Natural killer cell (primary cell): ENCODE results near the gene PKP4. TPM values are rescaled to one million over a fixed set of nuclear protein-coding genes. Genes with fewer than 3 reads are reported as not detected.
A peak's percentile ranks its signal among the peaks of the same experiment; 100 is the strongest.

Experiments
- ATAC-seq, 3 donors: fragments of 150-1000 bp in 2 of 3; fragments of 200-7000 bp in 1 of 3; cut with Tn5 transposase; 1 replicate in 1 of 3; 2 replicates in 2 of 3; pipeline ENCODE4 v1.10.0; 2021; ENCODE audit warnings: mild to moderate bottlenecking in 2 of 3, moderate library complexity in 2 of 3
- DNase-seq, 2 donors: peaks; one replicate each; pipeline versions ENCODE4 v3.0.0 to v3.0.0-alpha.2; 2013 to 2021; ENCODE audit warnings: mixed read lengths in 1 of 2
- H3K27ac ChIP-seq: one replicate; pipeline ENCODE4 v1.5.1; 2013; ENCODE audit warnings: mild to moderate bottlenecking, low read length
- H3K27me3 ChIP-seq: one replicate; pipeline ENCODE4 v1.6.1; 2013; ENCODE audit warnings: low read length; ENCODE audit not compliant: control insufficient read depth, insufficient read depth
- H3K36me3 ChIP-seq: one replicate; pipeline ENCODE4 v1.6.1; 2013; ENCODE audit warnings: low read length; ENCODE audit not compliant: control insufficient read depth, insufficient read depth
- H3K4me1 ChIP-seq: one replicate; pipeline ENCODE4 v1.6.1; 2013; ENCODE audit warnings: low read length; ENCODE audit not compliant: control insufficient read depth, insufficient read depth
- H3K4me3 ChIP-seq: one replicate; pipeline ENCODE4 v1.5.1; 2013; ENCODE audit warnings: low read length
- H3K9me3 ChIP-seq: one replicate; pipeline ENCODE4 v1.6.1; 2013; ENCODE audit warnings: low read length; ENCODE audit not compliant: control insufficient read depth, insufficient read depth
- H3K27ac Mint-ChIP-seq, 2 donors: one replicate each; pipeline ENCODE4 v1.8.0; 2022; ENCODE audit warnings: mild to moderate bottlenecking in 2 of 2, mixed read lengths in 2 of 2, moderate library complexity in 1 of 2
- H3K27me3 Mint-ChIP-seq, 2 donors: one replicate each; pipeline ENCODE4 v1.8.0; 2022; ENCODE audit warnings: low read depth in 2 of 2, mixed read lengths in 2 of 2
- H3K36me3 Mint-ChIP-seq: one replicate; pipeline ENCODE4 v1.8.0; 2022; ENCODE audit warnings: mixed read lengths
- H3K4me1 Mint-ChIP-seq, 2 donors: one replicate each; pipeline ENCODE4 v1.8.0; 2022; ENCODE audit warnings: mixed read lengths in 2 of 2
- H3K4me3 Mint-ChIP-seq: one replicate; pipeline ENCODE4 v1.8.0; 2022; ENCODE audit warnings: mild to moderate bottlenecking, moderate library complexity, mixed read lengths
- H3K9me3 Mint-ChIP-seq, 2 donors: one replicate each; pipeline ENCODE4 v1.8.0; 2022; ENCODE audit warnings: mixed read lengths in 2 of 2
- CTCF ChIP-seq: fragments of 200-600 bp; IDR thresholded peaks from one replicate; pipeline ENCODE4 v1.8.0; 2022; ENCODE audit warnings: antibody characterized with exemption
- WGBS: methylation state at CpG from one replicate; pipeline ENCODE4 v1.1.7; 2013; ENCODE audit warnings: missing lambda C conversion rate; ENCODE audit not compliant: insufficient coverage; 5-methylcytosine and 5-hydroxymethylcytosine counted together
- intact Hi-C: fragments of 100-400 bp; cut with micrococcal nuclease; formaldehyde crosslinking; loops from one replicate; pipeline ENCODE4 v1.14.2; 2022
- total RNA-seq, 4 donors: library from RNA; stranded (reverse); fragments of 120-200 nt in 1 of 4; gene quantifications; one replicate each; pipeline versions ENCODE4 v1.2.3 to v1.2.4, GENCODE V29; 2013 to 2022

Gene PKP4
- total RNA-seq, 3 donors from 2014 or later (not counting 1 experiment from before 2014, with no cell fraction given) = 5.9 to 8.4 (median 7.2) TPM

DNA sequence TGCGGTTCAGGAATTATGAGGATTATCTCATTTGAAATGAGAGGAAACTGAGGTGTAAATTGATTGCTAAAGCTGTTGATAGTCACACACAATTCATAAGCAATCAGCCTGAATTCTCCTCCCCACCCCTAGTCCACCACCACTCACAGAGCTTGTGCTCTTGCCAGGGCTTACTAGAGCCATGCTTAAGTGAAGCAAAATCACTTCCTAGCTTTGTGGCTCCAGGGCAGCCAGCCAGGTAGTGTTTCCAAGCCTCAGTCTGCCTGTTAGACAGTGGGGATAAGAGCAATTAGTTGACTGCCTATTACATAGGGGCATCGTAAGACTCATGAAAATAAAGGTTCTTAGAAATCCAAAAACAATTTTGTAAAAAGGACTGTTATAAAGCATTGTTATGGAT, 87.2 kb downstream of the PKP4 start:
- H3K9me3 Mint-ChIP-seq = no peaks in the 10 kb centered on the region
- intact Hi-C loops = no loop called here
- DNase-seq = no peak
- no peaks in the 10 kb centered on the region for H3K27me3 Mint-ChIP-seq
- no peaks in the 10 kb centered on the region for H3K36me3 ChIP-seq
- no peaks in the 10 kb centered on the region for H3K4me1 ChIP-seq
- 100% methylated on average over 1 of the region's 2 CpGs for WGBS
- no peak overlapping the region for H3K4me3 Mint-ChIP-seq
- no peak for TF ChIP-seq CTCF
- H3K4me3 ChIP-seq = no peak overlapping the region
- H3K27me3 ChIP-seq = no peaks in the 10 kb centered on the region
- H3K9me3 ChIP-seq = no peaks in the 10 kb centered on the region
- H3K4me1 Mint-ChIP-seq = peaks cover 7 to 8% of the 10 kb centered on the region in 2 donors
- no peak overlapping the region for H3K27ac Mint-ChIP-seq
- H3K36me3 Mint-ChIP-seq = no peaks in the 10 kb centered on the region
- no peak for ATAC-seq
- no peak overlapping the region for H3K27ac ChIP-seq

DNA sequence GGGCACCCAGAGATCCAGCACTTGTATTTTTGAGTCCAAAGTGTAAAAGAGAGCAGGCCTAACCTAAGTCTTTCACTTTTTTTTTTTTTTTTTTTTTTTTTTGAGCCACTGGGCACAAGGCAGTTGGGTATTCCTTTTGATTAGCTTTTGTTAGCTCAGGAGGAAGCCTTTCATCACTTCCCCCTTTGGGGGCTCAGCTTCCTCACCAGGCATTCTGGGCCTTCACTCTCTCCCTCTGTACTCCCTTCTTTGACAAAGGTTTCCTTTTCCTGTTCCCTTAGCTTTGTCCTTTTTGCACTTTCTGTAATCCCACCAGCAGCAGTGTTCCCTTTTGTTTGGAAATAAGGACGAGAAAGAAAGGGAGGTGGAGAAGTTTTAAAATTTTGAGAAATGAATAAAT, 88.2 kb downstream of the PKP4 start:
- 100% methylated on average over 1 of the region's 1 CpG for WGBS
- no peak for TF ChIP-seq CTCF
- Histone ChIP-seq H3K4me1 (no peaks in the 10 kb centered on the region), H3K4me3 (no peak overlapping the region), H3K36me3 (no peaks in the 10 kb centered on the region), H3K27ac (no peak overlapping the region), H3K9me3 (no peaks in the 10 kb centered on the region), H3K27me3 (no peaks in the 10 kb centered on the region)
- Mint-ChIP-seq H3K27me3 (no peaks in the 10 kb centered on the region), H3K4me1 (peaks cover 7 to 8% of the 10 kb centered on the region in 2 donors), H3K27ac (no peak overlapping the region), H3K9me3 (no peaks in the 10 kb centered on the region), H3K4me3 (no peak overlapping the region), H3K36me3 (no peaks in the 10 kb centered on the region)
- no peak for ATAC-seq
- DNase-seq = no peak
- intact Hi-C loops = no loop called here

DNA sequence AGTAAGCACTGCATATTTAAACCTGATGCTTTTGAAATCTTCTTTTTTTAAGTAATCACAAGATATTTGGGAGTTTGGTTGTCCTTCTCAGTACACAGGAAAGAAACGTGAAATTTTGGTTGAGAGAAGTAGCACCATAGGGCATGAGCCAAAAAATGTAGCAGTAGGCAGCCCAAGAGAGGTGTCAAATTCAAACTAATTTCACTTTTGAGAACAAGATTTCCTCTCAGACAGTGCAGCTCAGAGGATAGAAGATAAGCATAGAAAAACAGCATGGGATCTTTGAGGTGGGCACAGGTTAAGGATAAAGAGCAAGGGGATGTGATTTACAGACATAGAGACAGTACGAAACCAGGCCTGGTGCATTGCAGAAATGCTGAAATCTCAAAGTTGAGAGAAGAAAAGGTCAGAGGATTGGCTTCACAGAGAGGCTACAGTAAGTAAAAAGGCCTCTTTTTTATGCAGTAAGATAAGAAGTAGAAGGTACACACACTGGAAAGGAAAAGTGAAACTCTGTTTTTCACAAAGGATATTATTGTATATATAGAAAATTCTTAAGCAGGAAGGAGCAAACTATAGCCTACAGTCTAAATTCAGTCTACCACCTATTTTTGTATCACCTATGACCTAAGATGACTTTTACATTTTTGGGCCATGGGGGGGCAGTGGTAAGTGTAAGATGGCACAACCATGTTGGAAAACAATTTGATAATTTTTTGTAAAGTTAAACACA, 89.8 kb downstream of the PKP4 start:
- H3K27me3 Mint-ChIP-seq = no peaks in the 10 kb centered on the region
- DNase-seq (no peak), ATAC-seq (peak; percentile 59 to 78 (median 68))
- Histone ChIP-seq H3K4me1 (no peaks in the 10 kb centered on the region), H3K4me3 (no peak overlapping the region), H3K27ac (peak overlapping the region; percentile 33), H3K9me3 (no peaks in the 10 kb centered on the region), H3K36me3 (no peaks in the 10 kb centered on the region), H3K27me3 (no peaks in the 10 kb centered on the region)
- TF ChIP-seq CTCF = no peak
- WGBS = 72% methylated on average over 2 of the region's 2 CpGs
- peaks cover 7 to 8% of the 10 kb centered on the region in 2 donors for H3K4me1 Mint-ChIP-seq
- no peaks in the 10 kb centered on the region for H3K36me3 Mint-ChIP-seq
- H3K27ac Mint-ChIP-seq = peak overlapping the region; percentile 58 to 75
- peak overlapping the region; percentile 1 for H3K4me3 Mint-ChIP-seq
- H3K9me3 Mint-ChIP-seq = no peaks in the 10 kb centered on the region
- intact Hi-C loops = no loop called here

DNA sequence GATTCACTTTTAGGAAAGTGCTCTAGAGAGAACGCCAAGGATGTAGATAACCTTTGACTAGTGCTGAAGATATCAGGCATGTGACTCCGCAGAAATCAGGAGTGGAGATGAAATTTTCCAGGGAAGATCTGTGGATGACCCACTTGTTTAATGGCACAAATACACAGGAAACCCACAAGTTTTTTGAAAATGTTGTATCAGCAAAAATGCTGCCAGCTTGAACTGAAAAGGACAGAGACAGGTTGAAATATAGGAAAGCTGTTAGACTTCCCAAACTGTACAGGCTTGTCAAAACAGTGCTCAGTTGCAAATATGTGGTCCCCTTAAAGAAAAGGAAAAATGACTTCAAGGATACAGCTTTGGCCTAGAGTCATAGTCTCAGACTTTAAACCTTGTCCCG, 96.5 kb downstream of the PKP4 start:
- H3K27me3 ChIP-seq = no peaks in the 10 kb centered on the region
- WGBS = 100% methylated on average over 2 of the region's 3 CpGs
- no peak overlapping the region for H3K4me3 ChIP-seq
- Mint-ChIP-seq H3K36me3 (no peaks in the 10 kb centered on the region), H3K9me3 (no peaks in the 10 kb centered on the region), H3K4me3 (no peak overlapping the region), H3K27ac (no peak overlapping the region), H3K27me3 (no peaks in the 10 kb centered on the region), H3K4me1 (no peaks in the 10 kb centered on the region)
- no peaks in the 10 kb centered on the region for H3K4me1 ChIP-seq
- DNase-seq (no peak), ATAC-seq (no peak)
- TF ChIP-seq CTCF = no peak
- no peaks in the 10 kb centered on the region for H3K36me3 ChIP-seq
- H3K27ac ChIP-seq = no peak overlapping the region
- intact Hi-C loops = no loop called here
- H3K9me3 ChIP-seq = no peaks in the 10 kb centered on the region
